ENCODE results near the gene FAM131C.
A peak's percentile ranks its signal among the peaks of the same experiment; 100 is the strongest.
"Not testable (repeated sequence)": the region's sequence is repeated elsewhere in the genome, so short reads cannot be mapped to it uniquely, and the experiment has no call there.

FAM131C gene

GRCh38 chr1:16076031-16076864, 2.8 kb upstream of the FAM131C start:
- DNase-seq = no peak

DNA sequence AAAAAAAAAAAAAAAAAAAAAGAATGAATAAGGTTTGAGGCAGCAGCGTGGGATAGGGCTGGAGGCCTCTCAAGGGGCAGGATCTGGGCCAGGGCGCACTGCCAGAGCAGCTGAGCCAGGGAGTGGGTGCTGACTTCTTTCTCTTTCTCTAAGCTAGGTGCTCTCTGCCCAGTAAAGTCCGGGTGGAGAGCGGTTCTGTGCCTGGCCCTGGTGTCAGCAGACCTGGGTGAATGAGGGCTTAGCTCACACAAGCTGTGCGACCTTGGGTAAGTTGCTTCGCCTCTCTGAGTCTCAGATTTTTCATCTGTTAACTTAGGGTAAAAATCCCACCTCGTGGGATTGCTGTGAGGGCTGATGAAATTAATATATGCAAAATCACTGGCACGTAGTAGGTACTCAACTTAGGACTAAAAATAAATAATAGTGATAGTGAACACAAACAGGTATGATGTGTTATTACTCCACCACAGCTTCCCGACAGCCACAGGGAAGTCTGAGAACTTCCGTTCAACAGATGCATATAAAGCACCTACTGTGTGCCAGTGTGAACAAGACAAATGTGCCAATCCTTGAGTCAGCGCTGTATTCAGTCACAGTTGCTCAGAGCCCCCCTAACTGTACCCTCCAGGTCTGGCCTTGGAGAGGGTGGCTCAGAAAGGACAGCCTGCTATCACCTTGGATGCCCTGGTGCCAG, 2.0 kb upstream of the FAM131C start:
- peak; percentile 38 for DNase-seq

DNA sequence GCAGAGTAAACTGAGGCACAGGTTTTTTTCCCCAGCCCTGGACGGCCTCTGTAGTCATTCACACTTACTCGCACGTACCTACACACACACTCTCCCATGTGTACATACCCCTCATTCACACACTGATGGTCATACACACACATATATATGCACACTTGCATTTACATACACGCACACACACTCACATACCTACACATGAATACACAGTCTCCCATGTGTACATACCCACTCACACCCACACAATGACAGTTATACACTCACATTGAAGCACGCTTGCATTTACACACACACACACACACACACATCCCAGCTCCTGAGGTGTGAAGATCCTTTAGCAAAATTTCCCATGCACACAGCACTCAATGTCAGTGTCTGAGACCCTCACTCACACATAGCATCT, 766 bp upstream of the FAM131C start:
- DNase-seq = no peak

DNA sequence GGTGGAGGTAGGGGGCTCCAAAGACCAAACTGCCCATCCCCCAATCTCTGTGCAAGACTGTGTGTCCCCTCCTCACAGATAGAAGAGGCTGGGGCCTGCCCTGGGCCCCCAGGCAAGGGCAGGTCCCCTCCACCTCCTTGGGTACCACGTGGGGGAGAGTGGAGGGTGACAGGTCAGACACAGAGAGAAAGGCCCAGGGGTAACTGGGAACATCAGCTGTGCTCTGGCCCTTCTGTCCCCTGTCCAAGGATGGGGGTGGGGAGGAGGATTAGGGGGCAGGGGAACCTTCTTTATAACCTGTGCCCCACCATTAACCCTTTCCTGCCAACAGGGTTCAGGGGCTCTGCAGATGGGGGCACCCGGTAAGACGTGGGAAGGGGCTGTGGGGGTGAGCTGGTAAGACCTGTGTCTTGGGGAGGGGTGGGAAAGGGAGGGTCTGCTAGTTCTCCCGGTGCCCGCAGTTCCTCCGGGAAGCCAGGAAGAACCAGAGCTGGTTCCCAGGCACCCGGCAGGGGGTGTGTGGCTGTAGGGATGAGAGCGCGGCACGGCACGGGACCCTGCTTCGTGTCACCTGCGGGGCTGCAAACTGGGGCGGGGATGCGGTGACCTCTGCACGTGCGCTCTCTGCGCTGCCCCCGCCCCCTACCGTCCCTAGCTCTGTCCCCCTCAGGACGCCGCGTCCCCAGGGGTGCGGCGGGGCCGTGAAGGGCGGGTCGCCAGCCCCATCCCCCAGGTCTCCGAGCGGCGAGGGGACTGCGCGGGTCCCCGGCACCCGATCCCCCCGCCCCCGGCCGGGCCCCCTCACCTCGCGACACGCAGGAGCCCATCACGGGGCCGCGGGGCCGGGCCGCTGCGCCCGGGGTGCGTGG, 601 bp downstream of the FAM131C start:
- no peak for DNase-seq

DNA sequence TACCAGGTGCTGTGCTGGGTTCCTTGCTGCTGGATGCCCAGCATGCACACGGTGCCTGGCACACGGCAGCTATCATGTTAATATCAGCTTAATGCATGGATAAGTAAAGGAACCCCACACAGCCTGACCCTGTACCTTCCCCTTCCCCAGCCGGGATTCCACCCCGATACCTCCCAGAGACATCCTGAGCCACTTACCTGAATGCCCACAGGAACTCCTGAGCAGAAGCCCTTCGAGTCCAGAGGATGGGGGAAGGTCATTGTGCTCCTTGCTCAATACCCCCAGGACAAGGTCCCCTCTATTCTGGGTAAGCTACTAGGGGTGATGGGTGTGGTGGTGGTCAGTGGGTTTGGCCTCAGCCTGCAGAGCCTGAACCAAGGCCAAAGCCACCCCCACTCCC, 1.4 kb downstream of the FAM131C start:
- DNase-seq = no peak

- DNase-seq = no peak
Observed at GRCh38 chr1:16071614-16072013, 1.8 kb downstream of the FAM131C start.

GRCh38 chr1:16070640-16071355, 2.7 kb downstream of the FAM131C start:
- no peak for DNase-seq

DNA sequence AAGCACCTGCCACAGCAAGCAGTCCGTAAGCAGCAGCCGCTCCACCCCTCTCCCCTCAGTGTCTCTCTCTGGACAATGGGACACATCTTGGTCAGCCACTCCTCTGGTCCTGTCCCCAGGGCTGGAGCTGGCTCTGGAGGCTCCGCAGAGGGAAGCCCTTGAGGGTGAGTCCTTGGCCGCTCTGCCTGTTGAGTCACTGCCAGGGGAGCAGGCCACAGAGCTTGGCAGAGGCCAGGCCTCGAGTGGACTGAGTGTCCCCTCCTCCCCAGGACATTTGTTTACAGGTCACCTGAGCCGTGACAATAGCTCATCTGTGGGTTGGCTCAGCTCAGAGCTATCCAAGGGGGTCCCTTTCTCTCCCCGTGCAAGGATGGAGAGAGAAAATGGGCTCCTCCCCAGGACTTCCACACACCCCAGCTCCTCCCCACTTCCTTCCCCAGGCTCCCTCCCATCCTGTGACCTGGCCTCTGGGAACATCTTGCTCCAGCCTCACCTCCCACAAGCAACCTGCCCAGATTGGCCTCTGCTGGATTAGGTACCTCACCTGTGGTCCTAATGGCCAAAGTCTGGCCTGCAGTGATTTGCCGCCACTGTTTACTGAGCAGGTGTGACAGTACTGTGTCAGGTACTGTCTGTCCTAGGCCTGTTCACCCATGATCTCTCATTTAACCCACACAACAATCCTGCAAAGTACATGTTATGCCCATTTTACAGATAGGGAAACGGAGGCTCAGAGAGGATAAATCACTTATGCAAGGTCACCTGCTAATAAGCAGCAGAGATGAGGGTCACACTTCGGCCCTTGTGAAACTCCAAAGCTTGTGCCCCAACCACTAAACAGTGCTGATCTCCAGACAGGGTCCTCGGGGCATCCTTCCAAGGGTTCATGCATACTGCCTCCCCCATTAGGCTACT, 4.8 kb downstream of the FAM131C start:
- peak; percentile 45 for DNase-seq

DNA sequence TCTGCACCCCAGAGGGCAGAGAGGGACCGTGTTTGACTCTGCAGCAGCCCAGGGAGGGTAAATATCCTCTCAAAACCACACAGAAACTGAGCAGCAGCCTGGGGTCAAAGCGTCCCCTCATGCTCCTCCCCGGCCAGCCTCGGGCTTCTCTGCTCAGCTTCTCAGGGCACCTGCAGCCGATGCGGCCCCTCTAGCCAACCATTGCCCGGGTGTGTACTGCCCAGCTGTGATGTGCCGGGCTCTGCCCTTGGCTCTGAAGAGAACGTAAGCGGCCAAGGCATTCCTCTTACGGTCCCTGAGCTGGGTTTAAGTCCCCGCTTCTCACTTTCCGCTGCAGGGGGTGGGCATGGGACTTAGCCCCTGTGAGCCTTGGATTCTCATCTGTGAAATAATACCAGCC, 5.5 kb downstream of the FAM131C start:
- DNase-seq = no peak

GRCh38 chr1:16067127-16067768, 6.2 kb downstream of the FAM131C start:
- DNase-seq = no peak

- DNase-seq = no peak
Observed at GRCh38 chr1:16066245-16066644, 7.2 kb downstream of the FAM131C start.

DNA sequence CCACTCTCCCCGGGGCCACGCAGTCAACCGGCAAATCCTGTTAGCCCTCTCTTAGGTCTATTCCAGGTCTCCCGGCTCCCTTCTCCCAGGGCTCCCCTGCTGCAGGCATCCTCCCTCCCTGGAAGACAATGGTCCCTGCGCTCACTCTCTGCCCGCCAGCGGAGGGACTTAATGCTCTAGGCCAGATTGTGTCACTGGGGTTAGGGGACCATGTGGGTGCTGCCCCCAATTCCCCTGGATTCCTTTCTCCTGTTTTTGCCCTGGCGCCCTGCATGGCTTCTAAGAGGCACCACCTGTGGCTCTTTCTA, 8.2 kb downstream of the FAM131C start:
- no peak for DNase-seq

- DNase-seq = no peak
Observed at GRCh38 chr1:16064536-16065268, 8.7 kb downstream of the FAM131C start.

- DNase-seq = no peak
Observed at GRCh38 chr1:16063921-16064320, 9.5 kb downstream of the FAM131C start.

DNA sequence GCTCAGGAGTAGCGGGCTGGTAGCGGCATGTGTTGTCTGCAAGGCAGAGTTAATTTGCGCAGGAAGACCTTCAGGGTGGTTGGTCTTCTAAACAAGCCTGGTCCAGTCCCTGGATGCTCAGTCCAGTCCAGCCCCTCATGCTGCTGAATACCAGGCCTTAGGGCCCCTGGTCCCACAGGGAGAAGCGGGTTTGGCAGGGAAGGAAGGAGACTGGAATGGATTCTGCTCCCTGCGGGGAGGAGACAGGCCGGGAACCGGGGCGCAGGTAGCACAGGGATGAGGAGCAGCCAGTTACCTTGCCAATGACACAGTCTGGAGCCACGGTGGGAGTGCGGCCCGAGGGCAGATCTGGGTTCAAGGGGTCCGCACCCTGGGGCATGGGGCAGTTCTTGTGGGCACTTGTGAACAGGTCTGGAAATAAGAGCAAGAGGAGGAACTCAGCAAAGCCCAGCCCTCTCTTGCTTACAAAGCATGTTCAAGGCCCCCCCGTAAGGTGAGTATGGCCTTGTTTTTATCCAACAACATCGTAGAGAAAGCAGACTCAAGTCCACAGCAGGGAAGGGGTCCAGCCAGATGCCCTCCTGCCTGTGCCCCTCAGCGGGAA, 10.1 kb downstream of the FAM131C start:
- no peak for DNase-seq

DNA sequence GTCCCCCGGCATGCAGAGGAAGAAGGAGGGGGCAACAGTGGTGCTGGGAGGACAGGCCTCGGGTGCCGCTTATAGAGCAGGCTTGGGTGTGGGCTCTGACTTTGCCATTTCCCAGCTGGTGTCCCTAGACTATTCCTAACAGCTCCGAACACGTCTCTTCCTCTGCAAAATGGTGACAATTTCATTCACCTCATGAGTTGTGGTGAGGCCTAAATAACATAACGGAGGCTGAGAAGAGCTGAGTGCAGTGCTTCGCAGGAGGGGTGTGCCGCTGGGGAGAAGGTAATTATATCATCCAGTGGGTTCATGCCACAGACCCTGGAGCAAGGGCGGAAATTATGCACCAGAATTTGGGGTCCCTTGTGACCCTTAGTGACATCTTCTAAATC, 10.8 kb downstream of the FAM131C start:
- DNase-seq = not testable (repeated sequence)

GRCh38 chr1:16061989-16062686, 11.3 kb downstream of the FAM131C start:
- not testable (repeated sequence) for DNase-seq

GRCh38 chr1:16061266-16061665, 12.2 kb downstream of the FAM131C start:
- no peak for DNase-seq

- DNase-seq = not testable (repeated sequence)
Observed at GRCh38 chr1:16058394-16059120, 14.9 kb downstream of the FAM131C start.
